Measurements from ENCODE around the gene LRP11.
"Not testable (repeated sequence)": the region's sequence is repeated elsewhere in the genome, so short reads cannot be mapped to it uniquely, and the experiment has no call there.

Gene LRP11

GRCh38 chr6:149869275-149869892 lies 5.2 kb upstream of the LRP11 start:
- no peak for DNase-seq (ENCODE audit: low spot score)

- DNase-seq (ENCODE audit: low spot score), result no peak
These were observed 3.9 kb upstream of the LRP11 start for GRCh38 chr6:149867876-149868640.

GRCh38 chr6:149864578-149865535 lies 698 bp upstream of the LRP11 start:
- no peak for DNase-seq (ENCODE audit: low spot score)

GRCh38 chr6:149862922-149863697 lies 1.0 kb downstream of the LRP11 start:
- peak; percentile 84 for DNase-seq (ENCODE audit: low spot score)

GRCh38 chr6:149862424-149862738 lies 1.8 kb downstream of the LRP11 start:
- DNase-seq (ENCODE audit: low spot score), result not testable (repeated sequence)

GRCh38 chr6:149861603-149862423 lies 2.3 kb downstream of the LRP11 start:
- no peak for DNase-seq (ENCODE audit: low spot score)

DNA sequence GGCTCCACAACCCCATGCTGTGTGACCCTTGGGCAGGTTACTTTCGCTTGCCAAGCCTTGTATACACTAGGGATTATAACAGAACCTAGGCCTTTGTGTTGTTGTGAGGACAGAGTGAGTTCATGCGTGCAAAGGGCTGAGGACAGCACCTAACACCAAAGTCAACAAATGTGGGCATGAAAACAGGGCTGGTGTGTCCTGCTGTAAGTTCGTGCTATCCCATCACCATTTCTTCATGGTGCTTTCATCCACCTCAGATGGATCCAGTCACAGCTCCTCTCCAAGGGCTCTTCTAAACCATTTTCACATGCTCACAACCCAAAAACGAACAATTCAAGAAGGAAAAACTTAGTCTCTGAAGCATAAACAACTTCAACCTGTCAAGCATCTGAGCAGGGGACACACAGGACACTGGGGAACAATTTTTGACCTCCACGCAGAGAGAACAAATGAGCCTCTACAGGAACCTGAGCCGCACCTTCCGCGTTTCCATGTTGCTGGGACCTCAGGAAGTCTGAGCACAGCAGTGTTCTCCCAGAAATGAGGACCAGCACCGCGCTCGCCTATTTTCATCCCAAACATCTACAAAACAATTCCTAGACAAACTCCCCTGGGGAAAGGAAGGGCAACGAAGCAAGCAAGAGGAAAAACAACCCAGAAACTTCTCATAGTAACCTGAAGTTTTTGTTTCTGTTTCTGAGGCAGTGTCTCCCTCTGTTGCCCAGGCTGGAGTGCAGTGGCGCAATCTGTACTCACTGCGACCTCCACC lies 3.1 kb downstream of the LRP11 start:
- no peak for DNase-seq (ENCODE audit: low spot score)

DNA sequence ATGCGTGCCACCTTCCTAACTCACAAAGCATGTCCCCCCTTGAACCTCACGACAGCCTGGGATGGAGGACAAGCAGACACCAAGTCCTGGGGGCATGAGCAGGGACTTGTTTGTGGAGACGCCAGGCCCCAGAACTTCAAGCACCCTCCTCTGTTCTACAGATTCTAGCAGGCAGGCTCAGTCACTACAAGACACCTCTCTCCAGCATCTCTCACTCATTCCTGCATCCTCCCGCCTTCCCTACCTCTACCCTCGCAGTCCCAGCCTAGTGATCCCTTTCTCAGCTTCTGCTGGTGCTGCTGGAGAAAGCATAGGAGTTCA lies 3.7 kb downstream of the LRP11 start:
- DNase-seq (ENCODE audit: low spot score), result no peak

- DNase-seq (ENCODE audit: low spot score), result no peak
These were observed 4.2 kb downstream of the LRP11 start for GRCh38 chr6:149859938-149860337.

- no peak for DNase-seq (ENCODE audit: low spot score)
These were observed 4.8 kb downstream of the LRP11 start for GRCh38 chr6:149859368-149859767.

DNA sequence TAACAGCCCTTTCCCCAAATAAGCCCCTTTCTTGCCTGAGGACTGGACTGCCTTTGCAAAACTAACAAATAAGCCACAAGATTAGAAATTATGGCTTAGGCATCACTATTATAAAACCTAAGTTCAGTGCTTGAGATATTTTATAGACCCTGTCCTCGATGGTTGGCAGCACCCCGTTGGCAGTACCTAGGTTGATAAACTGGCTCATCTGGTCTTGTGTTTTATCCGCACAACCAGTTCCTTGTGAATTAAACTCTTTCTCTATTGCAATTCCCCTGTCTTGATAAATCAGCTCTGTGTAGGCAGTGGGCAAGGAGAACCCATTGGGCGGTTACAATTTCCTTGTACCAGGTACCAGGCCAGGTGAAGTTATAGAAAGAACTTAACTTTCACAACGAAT lies 6.6 kb downstream of the LRP11 start:
- DNase-seq (ENCODE audit: low spot score), result no peak

DNA sequence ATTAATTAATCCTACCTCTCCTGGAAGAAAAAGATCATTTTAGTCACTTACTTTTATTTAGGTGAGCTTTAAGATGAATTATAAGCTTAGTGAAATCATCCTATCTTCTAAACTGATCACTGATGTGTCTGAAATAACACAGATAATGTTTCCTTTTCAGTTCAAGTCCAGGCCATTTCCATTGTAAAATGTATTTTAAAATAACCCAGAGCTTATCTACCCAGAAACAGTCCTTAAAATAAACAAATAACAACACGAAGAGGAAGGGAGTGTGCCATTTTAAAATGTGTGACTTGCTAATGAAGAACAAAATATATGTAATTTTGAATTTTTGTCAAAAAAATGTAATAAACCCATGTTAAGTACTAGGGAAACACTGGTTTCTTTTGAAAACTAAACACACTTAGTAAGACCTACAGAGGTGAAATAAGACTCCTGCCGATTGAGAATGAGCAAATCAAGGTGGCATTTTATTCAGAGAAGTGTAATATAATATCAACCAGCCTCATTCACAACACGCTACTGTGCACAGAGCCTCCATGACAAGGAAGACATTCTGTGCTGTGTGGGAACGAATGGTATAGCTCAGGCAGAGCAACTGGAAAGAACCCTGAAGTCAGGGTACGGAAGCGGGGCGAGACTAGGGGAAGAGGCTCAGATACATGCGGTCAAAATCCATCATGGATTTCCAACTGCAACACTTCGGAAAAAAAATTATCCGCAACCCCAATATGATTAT lies 7.7 kb downstream of the LRP11 start:
- DNase-seq (ENCODE audit: low spot score), result no peak

- no peak for DNase-seq (ENCODE audit: low spot score)
These were observed 8.4 kb downstream of the LRP11 start for GRCh38 chr6:149855741-149856140.

GRCh38 chr6:149855040-149855654 lies 9.0 kb downstream of the LRP11 start:
- DNase-seq (ENCODE audit: low spot score), result no peak

- DNase-seq (ENCODE audit: low spot score), result no peak
These were observed 9.6 kb downstream of the LRP11 start for GRCh38 chr6:149854532-149854931.

GRCh38 chr6:149854017-149854416 lies 10.1 kb downstream of the LRP11 start:
- not testable (repeated sequence) for DNase-seq (ENCODE audit: low spot score)

DNA sequence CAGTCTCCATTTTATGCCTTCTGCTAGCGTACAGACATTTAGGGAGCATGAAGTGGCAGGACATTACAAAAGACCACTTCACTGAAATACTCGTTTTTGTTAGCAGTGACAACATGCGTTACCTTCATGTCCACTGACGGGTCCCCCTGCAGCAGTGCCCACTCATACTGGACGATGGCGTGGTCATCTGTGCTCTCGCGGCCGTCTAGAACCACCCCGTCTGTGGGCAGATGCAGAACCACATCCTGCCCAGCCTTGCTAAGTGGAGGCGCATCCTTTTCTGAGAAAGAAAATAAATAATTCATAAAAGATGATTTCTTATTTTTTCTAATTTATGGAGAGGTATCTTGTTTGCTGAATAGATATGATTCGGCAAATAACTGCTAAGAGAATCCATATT lies 11.3 kb downstream of the LRP11 start:
- DNase-seq (ENCODE audit: low spot score), result no peak

- no peak for DNase-seq (ENCODE audit: low spot score)
These were observed 12.0 kb downstream of the LRP11 start for GRCh38 chr6:149852180-149852579.

- DNase-seq (ENCODE audit: low spot score), result no peak
These were observed 12.6 kb downstream of the LRP11 start for GRCh38 chr6:149851461-149852110.

Data from left forelimb (tissue), 1 donor.